Measurements from ENCODE around the gene RECQL5.

RECQL5 gene

DNA sequence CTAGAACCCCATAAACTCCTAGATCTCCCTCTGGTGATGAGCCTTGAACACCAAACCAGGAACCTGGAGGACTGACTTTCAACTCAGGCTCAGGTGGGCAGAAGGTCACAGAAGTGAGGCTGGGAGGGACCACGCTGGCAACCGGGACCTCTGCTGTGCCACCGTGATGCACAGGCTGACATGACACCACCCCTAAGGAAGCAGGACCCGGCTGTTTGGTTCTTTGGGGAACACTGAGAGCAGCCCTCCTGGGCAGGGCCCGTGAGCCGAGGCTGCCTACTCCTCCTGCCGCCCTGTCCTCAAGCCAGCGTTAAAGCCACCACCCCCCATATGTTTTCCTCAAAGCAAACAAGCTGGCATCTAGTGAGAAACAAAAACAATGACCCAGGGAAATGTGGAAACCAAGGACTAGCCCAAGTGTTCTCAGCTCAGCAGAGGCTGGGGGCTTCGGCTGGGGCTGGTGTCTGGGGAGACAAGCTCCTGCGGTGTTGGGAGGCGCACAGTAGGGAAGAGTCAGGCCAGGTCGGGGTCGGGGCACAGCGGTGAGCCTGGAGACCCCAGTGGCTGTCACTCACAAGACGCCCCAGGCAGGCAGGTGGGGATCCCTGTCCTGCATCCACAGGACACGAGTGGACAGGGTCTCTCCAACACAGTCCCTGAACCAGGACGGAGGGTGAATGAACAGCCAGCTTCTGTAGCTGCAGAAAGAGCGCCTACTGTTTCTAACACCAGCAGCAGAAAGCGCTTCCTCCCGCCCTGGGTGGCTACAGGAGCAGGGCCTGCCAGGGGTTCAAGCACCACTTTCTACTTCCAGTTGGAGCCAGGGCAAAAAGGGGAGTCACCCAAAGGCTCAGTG lies 32.0 kb downstream of the RECQL5 start:
- DNase-seq (ENCODE audit: low read depth in 4 of 4, low spot score in 1 of 4): no peak

DNA sequence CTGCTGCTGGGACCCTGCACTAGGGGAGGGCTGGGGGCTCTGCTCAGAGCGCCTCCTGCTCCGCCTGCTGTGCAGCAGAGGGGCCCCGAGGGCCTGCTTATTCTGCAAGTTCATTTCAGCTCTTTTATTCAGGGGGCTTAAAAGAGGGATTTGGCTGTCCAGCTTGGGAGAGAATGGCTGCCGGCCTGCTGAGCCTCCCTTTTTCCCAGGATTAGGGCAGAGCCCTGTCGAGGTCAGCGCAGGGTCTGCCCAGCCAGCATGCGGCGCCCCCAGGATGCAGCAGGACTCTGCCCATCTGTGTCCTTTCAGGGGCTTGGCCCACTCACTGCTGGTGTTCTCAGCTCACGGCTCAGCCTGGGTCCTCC lies 32.6 kb downstream of the RECQL5 start:
- DNase-seq (ENCODE audit: low read depth in 4 of 4, low spot score in 1 of 4): no peak

DNA sequence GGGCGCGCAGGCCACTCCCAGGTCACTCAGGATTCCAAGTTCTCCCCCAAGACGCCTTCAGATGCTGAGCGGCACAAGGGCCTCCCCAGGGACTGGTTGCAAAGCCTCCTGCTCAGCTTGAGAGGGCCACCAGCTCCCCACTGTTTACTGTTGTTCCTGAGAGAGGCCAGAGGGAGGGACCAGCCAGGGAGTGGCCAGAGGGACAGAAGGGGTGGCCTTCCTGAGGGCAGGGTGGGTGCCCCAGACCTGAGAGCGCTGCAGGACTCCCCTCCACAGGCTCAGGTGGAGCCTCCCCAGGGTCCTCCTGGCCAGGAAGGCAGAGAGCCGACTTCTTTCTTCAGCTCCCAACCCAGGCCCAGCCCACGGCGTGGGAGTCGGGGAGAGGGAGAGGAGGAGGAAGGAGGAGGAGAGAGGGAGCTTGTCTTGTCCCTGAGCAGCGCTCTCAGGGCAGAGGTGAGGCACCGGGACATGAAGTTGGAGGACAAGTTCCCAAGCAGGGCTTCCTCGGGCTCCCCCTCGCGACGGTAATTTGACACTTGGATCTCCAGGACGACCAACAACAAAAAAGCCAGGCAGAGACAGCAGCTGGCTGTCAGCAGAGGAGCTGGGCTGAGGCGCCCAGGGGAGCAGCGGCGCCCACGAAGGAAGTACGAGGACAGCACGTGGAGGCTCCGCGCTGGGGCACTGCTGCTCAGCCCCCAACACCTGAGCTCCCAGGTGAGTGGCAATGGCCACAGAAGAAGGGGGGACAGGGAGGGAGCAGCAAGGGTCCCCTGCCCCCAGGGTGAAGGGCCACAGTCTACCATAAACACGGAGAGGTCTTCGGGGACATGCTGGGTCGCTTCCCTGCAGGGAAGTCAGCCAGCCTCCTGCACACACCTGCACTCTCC lies 33.2 kb downstream of the RECQL5 start:
- DNase-seq (ENCODE audit: low read depth in 4 of 4, low spot score in 1 of 4): peak in 3 of 4 experiments; percentile 20 to 23 (median 23)

DNA sequence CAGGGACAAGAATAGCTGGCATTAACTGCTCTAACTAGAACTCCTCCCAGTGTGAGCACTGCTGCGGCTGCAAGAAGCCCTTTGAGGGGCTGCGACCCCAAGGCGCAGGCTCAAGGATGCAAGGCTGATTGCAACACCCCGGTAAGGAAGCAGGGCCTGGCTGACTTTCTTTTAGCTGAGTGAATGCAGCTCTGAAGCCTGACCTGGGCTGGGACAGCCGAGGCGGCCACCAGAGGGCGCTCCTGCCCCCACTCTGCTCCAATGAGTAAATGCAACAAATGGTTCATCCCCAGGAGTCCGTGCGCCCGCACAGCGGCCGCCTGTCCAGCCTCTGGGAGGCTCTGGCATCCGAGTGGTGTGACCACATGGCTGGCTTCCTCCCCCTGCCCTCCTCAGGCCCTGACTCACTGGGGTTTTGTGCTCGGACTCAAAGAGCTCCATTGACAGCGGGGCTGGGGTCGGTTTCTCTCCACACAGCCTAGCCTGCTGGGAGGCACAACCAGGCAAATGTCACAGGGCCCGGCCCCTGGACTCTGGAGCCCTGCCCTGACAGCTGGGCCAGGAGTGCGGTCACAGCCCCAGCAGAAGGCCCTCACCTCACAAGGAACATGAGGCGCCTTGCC lies 34.0 kb downstream of the RECQL5 start, which contains the start of gene SMIM5:
Gene SMIM5 (plus strand): TSS at position 572 of the 623 bp plus-strand sequence. CDS start 6,768 bp downstream, outside the sequence.
- DNase-seq (ENCODE audit: low read depth in 4 of 4, low spot score in 1 of 4): peak; percentile 55 to 83 (median 77)

DNA sequence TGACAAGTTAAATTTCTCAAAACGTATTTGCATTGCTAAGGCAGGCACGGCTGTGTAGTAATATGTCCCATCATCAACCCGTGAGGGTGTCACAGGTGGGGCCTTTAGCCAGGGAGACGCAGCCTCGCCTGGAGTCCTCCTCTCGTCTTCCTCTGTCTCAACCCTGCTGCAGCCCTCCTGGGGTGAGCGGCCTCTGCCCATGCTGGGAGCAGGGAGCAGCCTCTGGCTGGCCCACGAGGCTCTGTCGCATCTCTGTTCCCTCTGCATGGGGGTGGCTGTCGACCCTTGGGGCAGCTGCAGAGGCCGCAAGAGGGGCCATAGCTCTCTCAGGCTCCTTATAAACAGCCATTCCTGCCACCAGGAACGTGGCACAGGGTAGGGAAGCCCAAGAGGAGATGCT lies 34.5 kb downstream of the RECQL5 start:
- DNase-seq (ENCODE audit: low read depth in 4 of 4, low spot score in 1 of 4): no peak

DNA sequence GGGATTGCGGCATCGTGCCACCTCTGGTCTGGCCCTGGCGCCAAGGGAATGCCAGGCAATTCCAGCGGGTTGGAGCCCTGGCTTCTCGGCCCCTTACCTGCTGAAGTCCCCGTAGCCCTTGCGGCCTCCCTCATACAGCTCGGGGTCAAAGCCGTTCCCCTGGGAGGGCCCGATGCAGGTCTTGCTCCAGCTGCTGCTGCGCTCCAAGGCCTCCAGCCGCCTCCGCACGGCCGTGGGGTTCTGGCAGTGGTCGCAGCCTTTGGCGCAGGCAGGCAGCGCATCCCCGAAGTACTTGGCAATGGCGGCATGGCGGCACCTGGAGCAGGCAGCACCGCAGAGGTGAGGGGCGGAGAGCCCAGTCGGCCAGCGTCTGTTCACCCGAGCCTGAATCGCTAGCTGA lies 35.6 kb downstream of the RECQL5 start:
- no peak for DNase-seq (ENCODE audit: low read depth in 4 of 4, low spot score in 1 of 4)

DNA sequence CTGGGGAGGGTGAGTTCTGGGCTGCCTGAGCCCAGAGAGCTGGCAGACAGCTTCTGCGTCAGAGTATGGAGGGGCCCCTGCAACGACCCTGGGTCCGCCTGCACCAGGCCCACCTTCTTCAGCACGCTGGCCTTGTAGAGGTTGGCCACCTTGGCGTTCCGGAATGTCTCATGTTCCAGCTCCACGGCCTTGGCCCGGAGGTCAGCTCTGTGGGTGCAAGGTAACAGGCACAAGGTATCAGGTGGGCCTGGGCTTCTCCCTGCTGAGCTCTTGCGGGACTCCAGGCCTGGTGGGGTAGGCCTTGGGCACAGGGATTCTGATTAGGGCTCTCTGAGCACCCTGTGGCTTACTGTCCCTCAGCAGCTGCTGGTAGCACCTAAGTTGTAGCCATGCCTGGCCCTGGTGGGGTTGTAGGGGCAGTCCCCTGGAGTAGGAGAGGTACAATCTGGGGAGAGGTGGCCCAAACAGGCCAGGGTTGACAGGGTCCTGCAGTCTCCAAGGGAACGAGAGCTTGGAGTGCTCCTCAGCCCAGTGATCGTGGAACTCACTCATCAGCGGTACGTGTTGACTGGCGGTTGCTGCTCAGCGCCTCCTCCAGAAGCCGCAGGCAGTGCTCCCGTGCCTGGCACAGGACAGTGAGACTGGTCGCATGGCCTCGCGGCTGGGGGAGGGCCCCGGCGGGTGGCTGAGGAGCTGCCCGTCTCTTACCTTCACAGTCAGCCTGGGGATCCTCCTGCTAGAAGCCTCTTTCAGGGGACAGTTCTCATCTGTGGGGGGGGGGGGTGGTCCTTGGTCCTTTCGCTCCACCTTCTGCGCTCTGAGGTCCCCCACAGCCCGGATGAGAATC lies 36.7 kb downstream of the RECQL5 start:
- DNase-seq (ENCODE audit: low read depth in 4 of 4, low spot score in 1 of 4): no peak

DNA sequence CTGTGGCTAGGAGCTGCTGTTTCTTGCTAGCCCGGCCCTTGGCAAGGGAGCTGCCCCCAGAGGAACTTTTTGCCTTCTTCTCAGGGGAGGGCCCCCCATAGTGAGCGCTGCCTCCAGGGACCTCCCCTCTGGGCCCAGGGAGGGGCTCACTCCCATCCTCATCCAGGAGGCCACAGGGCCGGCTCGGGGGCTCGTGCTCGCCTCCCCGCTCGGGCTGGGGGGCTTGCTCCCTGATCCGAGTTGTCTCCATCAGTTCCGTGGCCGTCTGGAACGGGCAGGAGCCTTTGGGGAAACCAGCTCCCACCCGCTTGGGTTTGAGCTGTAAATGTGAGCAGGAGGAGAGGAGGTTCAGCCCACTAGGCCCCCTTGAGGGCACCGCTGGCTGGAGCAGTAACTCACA lies 37.8 kb downstream of the RECQL5 start:
- DNase-seq (ENCODE audit: low read depth in 4 of 4, low spot score in 1 of 4): no peak

DNA sequence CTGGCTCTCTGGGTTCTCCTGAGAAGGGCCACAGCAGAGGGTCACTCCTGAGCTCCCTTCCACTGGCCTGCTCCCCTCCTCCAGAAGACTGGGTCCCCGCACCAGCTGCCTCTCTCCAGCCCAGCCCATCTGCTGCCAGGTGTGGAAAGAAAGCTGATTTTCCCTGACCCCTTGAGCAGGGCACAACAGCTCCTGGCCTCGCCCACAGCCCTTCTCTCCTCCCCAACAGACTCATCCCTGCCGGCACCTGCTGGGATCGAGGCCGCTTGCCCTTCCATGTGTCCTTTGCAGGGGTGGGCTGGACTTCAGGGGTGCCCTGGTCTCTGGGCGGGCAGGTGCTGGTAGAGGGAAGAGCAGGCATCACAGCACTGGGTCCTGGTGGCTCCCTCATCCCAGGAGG lies 38.5 kb downstream of the RECQL5 start:
- no peak for DNase-seq (ENCODE audit: low read depth in 4 of 4, low spot score in 1 of 4)

DNA sequence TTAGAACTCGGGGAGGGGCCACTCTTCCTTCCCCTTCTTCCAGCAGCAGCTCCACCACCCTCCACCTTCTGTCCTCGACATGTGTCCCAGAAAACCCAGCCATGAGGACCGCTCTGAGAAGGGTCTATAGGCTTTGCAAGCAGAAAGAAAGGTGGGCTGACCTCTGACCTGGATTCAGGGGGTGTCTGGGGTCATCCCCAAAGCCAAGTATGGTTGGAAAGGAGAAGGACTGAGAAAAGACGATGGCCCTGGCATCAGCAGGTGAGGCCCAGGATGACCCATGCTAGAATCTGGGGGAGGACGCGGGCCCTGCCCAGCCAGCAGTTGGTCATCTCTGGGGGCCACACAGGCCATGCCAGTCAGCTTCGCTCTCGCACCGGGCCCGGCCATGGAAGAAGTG lies 39.9 kb downstream of the RECQL5 start:
- DNase-seq (ENCODE audit: low read depth in 4 of 4, low spot score in 1 of 4): no peak

DNA sequence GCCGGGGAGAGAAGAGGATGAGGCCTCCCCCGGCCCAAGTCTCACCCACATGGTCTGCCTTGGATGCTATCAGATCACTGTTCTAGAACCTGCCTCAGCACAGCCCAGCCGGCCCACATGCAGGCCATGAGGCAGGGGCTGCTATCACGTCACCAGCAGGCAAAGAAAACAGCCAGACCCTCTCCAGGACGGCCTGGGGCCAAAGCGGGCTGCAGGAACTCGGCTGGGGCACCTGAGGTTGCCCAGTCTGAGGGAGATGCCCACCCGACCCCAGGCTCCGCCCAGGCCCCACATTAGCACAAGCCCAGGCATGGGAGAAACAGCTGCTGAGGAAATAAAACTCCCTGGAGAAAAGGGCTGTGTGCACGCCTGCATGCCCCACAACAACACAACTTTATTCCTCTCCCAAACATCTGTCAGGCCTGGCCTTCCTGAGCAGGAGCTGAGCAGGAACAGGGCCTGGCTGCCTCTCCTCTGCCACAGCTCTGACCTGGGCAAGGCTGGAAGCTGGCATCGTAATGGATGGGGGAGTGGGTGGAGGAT lies 40.4 kb downstream of the RECQL5 start:
- no peak for DNase-seq (ENCODE audit: low read depth in 4 of 4, low spot score in 1 of 4)

DNA sequence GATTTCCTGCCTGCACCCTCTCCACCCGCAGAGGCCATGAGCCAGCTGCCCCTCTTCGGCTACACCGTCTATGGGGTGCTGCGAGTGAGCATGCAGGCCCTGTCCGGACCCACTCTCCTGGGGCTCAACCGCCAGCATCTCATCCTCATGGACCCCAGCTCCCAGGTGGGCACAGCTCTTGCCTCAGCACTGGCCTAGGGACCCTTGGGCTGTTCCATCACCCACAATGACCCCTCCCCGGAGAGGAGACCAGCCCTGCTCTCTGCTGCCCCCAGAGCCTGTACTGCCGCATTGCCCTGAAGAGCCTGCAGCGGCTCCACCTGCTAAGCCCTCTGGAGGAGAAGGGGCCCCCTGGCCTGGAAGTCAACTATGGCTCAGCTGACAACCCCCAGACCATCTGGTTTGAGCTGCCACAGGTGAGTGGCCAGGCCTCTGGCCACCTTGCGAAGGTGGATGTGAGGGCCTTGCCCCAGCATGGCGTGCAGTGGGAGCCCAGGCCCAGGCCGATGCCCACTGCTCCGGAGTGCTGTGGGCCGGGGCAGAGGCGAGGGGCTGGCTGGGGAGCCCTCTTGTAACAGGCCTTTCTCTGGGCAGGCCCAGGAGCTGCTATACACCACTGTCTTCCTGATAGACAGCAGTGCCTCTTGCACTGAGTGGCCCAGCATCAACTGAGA lies 41.0 kb downstream of the RECQL5 start:
- DNase-seq (ENCODE audit: low read depth in 4 of 4, low spot score in 1 of 4): no peak

DNA sequence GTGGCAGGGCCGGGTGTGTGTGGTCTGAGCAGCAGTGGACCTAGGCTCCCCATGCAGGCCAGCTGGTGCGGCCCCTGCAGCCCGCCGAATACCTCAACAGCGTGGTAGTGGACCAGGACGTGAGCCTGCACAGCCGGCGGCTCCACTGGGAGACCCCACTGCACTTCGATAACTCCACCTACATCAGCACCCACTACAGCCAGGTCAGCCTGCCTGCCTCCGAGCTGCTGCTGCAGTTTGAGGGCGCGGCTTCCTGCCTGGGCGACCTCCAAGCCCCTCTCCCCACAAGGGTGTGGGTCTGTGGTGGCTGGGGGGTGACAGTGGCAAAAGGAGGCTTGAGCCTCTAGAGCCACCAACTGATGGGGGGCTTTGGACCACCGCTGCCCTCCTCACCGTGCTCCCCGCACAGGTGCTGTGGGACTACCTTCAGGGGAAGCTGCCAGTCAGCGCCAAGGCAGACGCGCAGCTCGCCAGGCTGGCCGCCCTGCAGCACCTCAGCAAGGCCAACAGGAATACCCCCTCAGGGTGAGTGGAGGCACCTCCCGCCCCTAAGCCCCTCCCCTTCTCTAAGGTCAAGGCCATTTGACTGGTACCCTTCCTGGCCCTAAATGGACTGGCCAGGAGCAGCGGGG lies 42.1 kb downstream of the RECQL5 start:
- no peak for DNase-seq (ENCODE audit: low read depth in 4 of 4, low spot score in 1 of 4)

DNA sequence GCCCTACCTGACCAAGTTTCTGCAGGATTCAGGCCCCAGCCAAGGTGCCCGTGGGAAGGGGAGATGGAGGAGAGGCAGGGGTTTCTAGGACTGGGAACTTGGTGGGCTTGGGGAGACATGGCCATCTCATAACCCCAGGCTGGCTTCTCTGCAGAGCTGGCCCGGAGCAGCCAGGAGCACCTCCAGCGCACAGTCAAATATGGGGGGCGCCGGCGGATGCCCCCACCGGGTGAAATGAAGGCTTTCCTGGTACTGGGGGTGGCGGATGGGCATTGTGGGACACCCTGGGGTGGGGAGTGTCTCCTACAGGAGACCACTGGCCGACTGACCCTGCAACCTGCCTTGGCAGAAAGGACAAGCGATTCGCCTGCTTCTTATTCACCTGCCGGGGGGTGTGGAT lies 42.9 kb downstream of the RECQL5 start:
- DNase-seq (ENCODE audit: low read depth in 4 of 4, low spot score in 1 of 4): no peak

DNA sequence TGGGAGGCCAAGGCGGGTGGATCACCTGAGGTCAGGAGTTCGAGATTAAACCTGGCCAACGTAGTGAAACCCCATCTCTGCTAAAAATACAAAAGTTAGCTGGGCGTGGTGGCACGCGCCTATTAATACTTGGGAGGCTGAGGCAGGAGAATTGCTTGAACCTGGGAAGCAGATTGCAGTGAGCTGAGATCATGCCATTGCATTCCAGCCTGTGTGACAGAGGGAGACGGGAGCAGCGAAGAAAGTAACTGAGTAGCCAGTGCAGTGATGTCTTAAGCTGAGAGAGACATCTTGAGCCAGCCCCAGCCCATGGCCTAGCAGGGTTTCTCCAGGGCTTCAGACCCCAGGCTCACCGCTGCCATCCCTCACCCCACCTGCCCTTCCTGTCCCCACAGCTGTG lies 43.6 kb downstream of the RECQL5 start:
- no peak for DNase-seq (ENCODE audit: low read depth in 4 of 4, low spot score in 1 of 4)

DNA sequence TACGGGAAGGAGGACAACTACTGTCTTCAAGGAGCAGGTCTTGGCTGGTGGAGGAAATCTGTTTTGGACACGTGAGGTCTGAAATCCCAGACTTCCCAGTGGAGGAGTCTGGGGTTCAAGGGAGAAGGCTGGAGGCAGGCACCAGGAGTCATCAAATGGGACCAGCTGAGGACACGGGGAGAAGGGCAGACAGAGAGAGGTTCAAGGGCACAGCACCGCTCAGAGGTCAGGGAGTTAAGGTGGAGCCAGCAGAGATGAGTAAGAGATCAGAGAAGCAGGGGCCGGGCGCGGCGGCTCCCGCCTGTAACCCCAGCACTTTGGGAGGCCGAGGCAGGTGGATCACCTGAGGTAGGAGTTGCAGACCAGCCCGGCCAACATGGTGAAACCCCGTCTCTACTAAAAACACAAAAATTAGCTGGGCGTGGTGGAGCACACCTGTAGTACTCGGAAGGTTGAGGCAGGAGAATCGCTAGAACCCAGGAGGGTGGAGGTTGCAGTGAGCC lies 44.1 kb downstream of the RECQL5 start:
- DNase-seq (ENCODE audit: low read depth in 4 of 4, low spot score in 1 of 4): no peak

DNA sequence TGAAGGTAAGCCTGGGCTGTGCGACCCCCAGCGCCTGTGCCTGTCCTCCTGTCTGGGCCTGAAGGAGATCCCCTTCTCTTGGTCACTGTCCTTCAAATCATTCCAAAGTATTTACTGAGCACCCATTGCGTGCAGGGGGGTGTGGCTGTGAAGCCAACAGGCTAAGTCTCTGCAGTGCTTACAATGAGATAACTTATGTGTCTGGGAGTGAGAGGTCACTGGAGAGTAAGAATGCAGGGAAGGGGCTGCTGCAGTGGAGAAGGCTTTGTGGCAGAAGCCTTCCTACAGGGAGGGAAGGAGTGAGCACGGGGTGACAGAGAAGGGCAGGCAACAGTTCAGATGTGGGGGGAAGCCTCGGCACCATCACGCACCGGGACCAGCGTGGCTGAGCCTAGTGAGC lies 44.9 kb downstream of the RECQL5 start:
- DNase-seq (ENCODE audit: low read depth in 4 of 4, low spot score in 1 of 4): no peak

DNA sequence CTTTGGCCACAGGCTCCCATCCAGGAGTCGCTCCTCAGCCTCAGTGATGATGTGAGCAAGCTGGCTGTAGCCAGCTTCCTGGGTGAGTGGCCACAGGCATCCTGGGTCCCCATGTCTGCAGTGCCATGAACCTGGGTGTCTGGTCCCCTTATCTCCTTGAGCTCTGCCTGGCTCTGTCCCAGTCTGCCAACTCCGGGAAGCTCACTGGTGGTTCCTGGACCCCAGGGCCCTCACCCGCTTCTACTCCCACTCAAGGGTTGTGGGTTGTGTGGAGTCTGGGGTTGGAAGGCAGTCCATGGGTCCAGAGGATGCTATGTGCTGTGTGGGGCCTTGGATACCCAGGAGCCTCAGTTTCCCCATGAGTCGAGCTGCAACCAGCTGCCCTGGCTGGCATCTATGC lies 45.5 kb downstream of the RECQL5 start:
- no peak for DNase-seq (ENCODE audit: low read depth in 4 of 4, low spot score in 1 of 4)
